ENCODE results near the gene GALNT18. TPM values are rescaled to one million over a fixed set of nuclear protein-coding genes. Genes with fewer than 3 reads are reported as not detected.

Gene GALNT18
- total RNA-seq, 1 donor from 2014 or later, result 76.9 TPM

- Mint-ChIP-seq H3K9me3 (ENCODE audit: unreplicated experiment) (peaks cover 11% of the 10 kb centered on the region), H3K27me3 (ENCODE audit: unreplicated experiment) (peaks cover 6% of the 10 kb centered on the region), H3K36me3 (ENCODE audit: unreplicated experiment) (peaks cover 4% of the 10 kb centered on the region), H3K4me1 (ENCODE audit: low read depth, unreplicated experiment) (peaks cover 56% of the 10 kb centered on the region), H3K4me3 (ENCODE audit: unreplicated experiment) (no peak overlapping the region), H3K27ac (ENCODE audit: unreplicated experiment) (peak overlapping the region; percentile 71)
- no peak for TF ChIP-seq CTCF (IDR thresholded peaks at IDR 0.05; ENCODE audit: partially characterized antibody, unreplicated experiment)
- DNase-seq, result no peak
Measured at GRCh38 chr11:11532574-11532973, 89.2 kb downstream of the GALNT18 start.

GRCh38 chr11:11531131-11531908, 90.5 kb downstream of the GALNT18 start:
- H3K36me3 Mint-ChIP-seq (ENCODE audit: unreplicated experiment), result peaks cover 4% of the 10 kb centered on the region
- H3K27me3 Mint-ChIP-seq (ENCODE audit: unreplicated experiment), result peaks cover 6% of the 10 kb centered on the region
- no peak overlapping the region for H3K4me3 Mint-ChIP-seq (ENCODE audit: unreplicated experiment)
- peak overlapping the region; percentile 2 for H3K27ac Mint-ChIP-seq (ENCODE audit: unreplicated experiment)
- peaks cover 11% of the 10 kb centered on the region for H3K9me3 Mint-ChIP-seq (ENCODE audit: unreplicated experiment)
- peaks cover 46% of the 10 kb centered on the region for H3K4me1 Mint-ChIP-seq (ENCODE audit: low read depth, unreplicated experiment)
- no peak for TF ChIP-seq CTCF (IDR thresholded peaks at IDR 0.05; ENCODE audit: partially characterized antibody, unreplicated experiment)
- no peak for DNase-seq

GRCh38 chr11:11528986-11529385, 92.8 kb downstream of the GALNT18 start:
- H3K36me3 Mint-ChIP-seq (ENCODE audit: unreplicated experiment), result peaks cover 4% of the 10 kb centered on the region
- H3K9me3 Mint-ChIP-seq (ENCODE audit: unreplicated experiment), result peaks cover 5% of the 10 kb centered on the region
- H3K4me3 Mint-ChIP-seq (ENCODE audit: unreplicated experiment), result no peak overlapping the region
- no peak for DNase-seq
- peaks cover 2% of the 10 kb centered on the region for H3K27me3 Mint-ChIP-seq (ENCODE audit: unreplicated experiment)
- peaks cover 31% of the 10 kb centered on the region for H3K4me1 Mint-ChIP-seq (ENCODE audit: low read depth, unreplicated experiment)
- TF ChIP-seq CTCF (IDR thresholded peaks at IDR 0.05; ENCODE audit: partially characterized antibody, unreplicated experiment), result no peak
- H3K27ac Mint-ChIP-seq (ENCODE audit: unreplicated experiment), result no peak overlapping the region

- Mint-ChIP-seq H3K9me3 (ENCODE audit: unreplicated experiment) (peaks cover 5% of the 10 kb centered on the region), H3K4me1 (ENCODE audit: low read depth, unreplicated experiment) (peaks cover 33% of the 10 kb centered on the region), H3K27me3 (ENCODE audit: unreplicated experiment) (peaks cover 4% of the 10 kb centered on the region)
Measured at GRCh38 chr11:11525283-11525682, 96.5 kb downstream of the GALNT18 start.

More at GRCh38 chr11:11525283-11525682, 96.5 kb downstream of the GALNT18 start:
- no peak for TF ChIP-seq CTCF (IDR thresholded peaks at IDR 0.05; ENCODE audit: partially characterized antibody, unreplicated experiment)
- H3K27ac Mint-ChIP-seq (ENCODE audit: unreplicated experiment), result no peak overlapping the region
- no peak overlapping the region for H3K4me3 Mint-ChIP-seq (ENCODE audit: unreplicated experiment)
- no peak for DNase-seq
- H3K36me3 Mint-ChIP-seq (ENCODE audit: unreplicated experiment), result peaks cover 4% of the 10 kb centered on the region
